K562 (cell line): Measurements from ENCODE around the gene TNFAIP3. TPM values are rescaled to one million over a fixed set of nuclear protein-coding genes. Genes with fewer than 3 reads are reported as not detected.

Experiments
- BCOR ChIP-seq: fragments of 450-650 bp; IDR thresholded peaks from 2 replicates; pipeline ENCODE4 v1.6.1; 2016
- BMI1 ChIP-seq: fragments of 150-350 bp; IDR thresholded peaks from 2 replicates; pipeline ENCODE4 v1.6.1; 2014; ENCODE audit warnings: low read length
- DNMT1 ChIP-seq: fragments of 450-650 bp; IDR thresholded peaks from 2 replicates; pipeline ENCODE4 v1.6.1; 2016; ENCODE audit warnings: antibody characterized with exemption, mild to moderate bottlenecking
- E2F3 ChIP-seq: fragments of 250-450 bp; sonication (Bioruptor Pico); IDR thresholded peaks from 2 replicates; pipeline ENCODE4 v1.4.0; 2020; ENCODE audit warnings: mild to moderate bottlenecking
- EHMT2 ChIP-seq: fragments of 450-650 bp; IDR thresholded peaks from 2 replicates; pipeline ENCODE4 v1.6.1; 2018; ENCODE audit warnings: antibody characterized with exemption
- HEY1 ChIP-seq: fragments of 250-450 bp; sonication (Bioruptor Pico); IDR thresholded peaks from 2 replicates; pipeline ENCODE4 v1.5.0; 2020; ENCODE audit warnings: mild to moderate bottlenecking, moderate library complexity, borderline replicate concordance
- ILF3 ChIP-seq: fragments of 450-650 bp; IDR thresholded peaks from 2 replicates; pipeline ENCODE4 v1.6.1; 2018; ENCODE audit warnings: antibody characterized with exemption, mild to moderate bottlenecking, moderate library complexity, borderline replicate concordance
- KLF1 ChIP-seq: fragments of 450-650 bp; IDR thresholded peaks from 2 replicates; pipeline ENCODE4 v1.6.1; 2016; ENCODE audit warnings: missing genetic modification characterization, missing compliant biosample characterization
- MAZ ChIP-seq, 2 experiments: fragments of 450-650 bp in 1 of 2; sonication (generic) in 1 of 2; formaldehyde crosslinking; IDR thresholded peaks in 1 of 2; conservative IDR thresholded peaks in 1 of 2; 2 replicates each; pipeline versions ENCODE4 v1.4.0 to v1.5.0; 2020; ENCODE audit warnings: mild to moderate bottlenecking in 1 of 2, missing genetic modification reagents in 1 of 2
- RBBP5 ChIP-seq: fragments of 200-600 bp; sonication (generic); IDR thresholded peaks from 2 replicates; pipeline ENCODE4 v1.6.1; 2012; ENCODE audit warnings: borderline replicate concordance, mild to moderate bottlenecking, low read length, control low read depth, inconsistent platforms; ENCODE audit not compliant: insufficient read depth, poor library complexity, severe bottlenecking
- polyA plus RNA-seq, 8 experiments: library from polyadenylated mRNA; depleted of rRNA in 4 of 8; stranded (reverse) in 5 of 8; unstranded in 3 of 8; fragments of >200 nt; fragmentation: Nextera tagmentation in 2 of 8; fragmentation: Illumina TruSeq in 1 of 8; extraction: Ambion mirVana in 2 of 8; extraction: Trizol in 1 of 8; gene quantifications; 2 replicates each; pipeline versions ENCODE4 v1.2.1 to v1.2.3, GENCODE V29; 2011 to 2014; ENCODE audit warnings: inconsistent platforms in 1 of 8, missing spikeins in 1 of 8
- total RNA-seq, 7 experiments: library from RNA; depleted of rRNA in 6 of 7; stranded (reverse); fragments of >200 nt in 6 of 7; fragmentation: Illumina TruSeq in 2 of 7; extraction: Trizol in 2 of 7; gene quantifications; 2 replicates each; pipeline versions ENCODE4 v1.2.1 to v1.2.3, GENCODE V29; 2011 to 2021; ENCODE audit warnings: low replicate concordance in 1 of 7
- TF ChIP-seq, protein P1 (sequence below): IDR thresholded peaks from 3 replicates; pipeline ENCODE4 v1.6.1; 2011; ENCODE audit warnings: borderline replicate concordance, mild to moderate bottlenecking, moderate library complexity; ENCODE audit not compliant: insufficient read length; ENCODE audit errors: extremely low read depth
- TF ChIP-seq, protein P2 (sequence below): fragments of 200-600 bp; sonication (generic); IDR thresholded peaks from one replicate; pipeline ENCODE4 v1.6.1; 2012; ENCODE audit warnings: mild to moderate bottlenecking, low read depth, low read length, inconsistent platforms
- TF ChIP-seq, protein P3 (sequence below): fragments of 250-450 bp; sonication (Bioruptor Pico); IDR thresholded peaks from 2 replicates; pipeline ENCODE4 v1.9.0; 2021; ENCODE audit warnings: mild to moderate bottlenecking

The TNFAIP3 gene
- total and polyA plus RNA-seq, 9 of the 15 experiments (the other 6 are each of a cell fraction or from before 2014, with no cell fraction given), result 0.79 to 17.0 (median 6.4) TPM

DNA sequence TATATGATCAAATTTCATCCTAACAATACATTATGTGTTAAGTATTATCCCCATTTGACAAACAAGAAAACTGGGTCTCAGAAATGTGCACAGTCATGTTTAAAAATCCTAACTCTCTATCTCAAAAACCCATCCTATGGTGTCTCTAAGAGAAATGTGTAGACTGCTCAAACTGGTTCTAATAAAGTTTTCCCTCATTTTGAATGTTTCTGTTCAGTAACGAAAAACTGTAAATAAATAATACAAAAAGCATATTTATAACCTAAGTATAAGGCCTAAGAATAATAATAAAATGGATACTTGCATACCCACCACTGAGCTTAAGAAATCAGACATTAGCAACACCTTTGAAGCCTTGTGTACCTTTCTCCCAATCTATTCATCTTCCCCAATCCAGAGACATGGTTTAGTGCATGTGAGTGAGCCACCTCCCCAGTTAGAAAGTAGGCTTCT lies 39.0 kb downstream of the TNFAIP3 start (continued):
- TF ChIP-seq, protein P1, sequence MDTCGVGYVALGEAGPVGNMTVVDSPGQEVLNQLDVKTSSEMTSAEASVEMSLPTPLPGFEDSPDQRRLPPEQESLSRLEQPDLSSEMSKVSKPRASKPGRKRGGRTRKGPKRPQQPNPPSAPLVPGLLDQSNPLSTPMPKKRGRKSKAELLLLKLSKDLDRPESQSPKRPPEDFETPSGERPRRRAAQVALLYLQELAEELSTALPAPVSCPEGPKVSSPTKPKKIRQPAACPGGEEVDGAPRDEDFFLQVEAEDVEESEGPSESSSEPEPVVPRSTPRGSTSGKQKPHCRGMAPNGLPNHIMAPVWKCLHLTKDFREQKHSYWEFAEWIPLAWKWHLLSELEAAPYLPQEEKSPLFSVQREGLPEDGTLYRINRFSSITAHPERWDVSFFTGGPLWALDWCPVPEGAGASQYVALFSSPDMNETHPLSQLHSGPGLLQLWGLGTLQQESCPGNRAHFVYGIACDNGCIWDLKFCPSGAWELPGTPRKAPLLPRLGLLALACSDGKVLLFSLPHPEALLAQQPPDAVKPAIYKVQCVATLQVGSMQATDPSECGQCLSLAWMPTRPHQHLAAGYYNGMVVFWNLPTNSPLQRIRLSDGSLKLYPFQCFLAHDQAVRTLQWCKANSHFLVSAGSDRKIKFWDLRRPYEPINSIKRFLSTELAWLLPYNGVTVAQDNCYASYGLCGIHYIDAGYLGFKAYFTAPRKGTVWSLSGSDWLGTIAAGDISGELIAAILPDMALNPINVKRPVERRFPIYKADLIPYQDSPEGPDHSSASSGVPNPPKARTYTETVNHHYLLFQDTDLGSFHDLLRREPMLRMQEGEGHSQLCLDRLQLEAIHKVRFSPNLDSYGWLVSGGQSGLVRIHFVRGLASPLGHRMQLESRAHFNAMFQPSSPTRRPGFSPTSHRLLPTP, result no peak
- TF ChIP-seq RBBP5 (no peak), MAZ (CRISPR knock-in tag; conservative IDR thresholded peaks at IDR 0.05 in 1 of 2, IDR thresholded peaks at IDR 0.05 in 1 of 2) (no peak; a peak in 2 of 4 replicates), BCOR (peak; percentile 22; the same call in 1 of the 2 replicates), E2F3 (CRISPR knock-in tag) (no peak), ILF3 (no peak), BMI1 (no peak), DNMT1 (no peak), EHMT2 (no peak; the same call in 1 of the 2 replicates), KLF1 (tag) (no peak), HEY1 (CRISPR knock-in tag) (no peak)
- TF ChIP-seq, protein P2, sequence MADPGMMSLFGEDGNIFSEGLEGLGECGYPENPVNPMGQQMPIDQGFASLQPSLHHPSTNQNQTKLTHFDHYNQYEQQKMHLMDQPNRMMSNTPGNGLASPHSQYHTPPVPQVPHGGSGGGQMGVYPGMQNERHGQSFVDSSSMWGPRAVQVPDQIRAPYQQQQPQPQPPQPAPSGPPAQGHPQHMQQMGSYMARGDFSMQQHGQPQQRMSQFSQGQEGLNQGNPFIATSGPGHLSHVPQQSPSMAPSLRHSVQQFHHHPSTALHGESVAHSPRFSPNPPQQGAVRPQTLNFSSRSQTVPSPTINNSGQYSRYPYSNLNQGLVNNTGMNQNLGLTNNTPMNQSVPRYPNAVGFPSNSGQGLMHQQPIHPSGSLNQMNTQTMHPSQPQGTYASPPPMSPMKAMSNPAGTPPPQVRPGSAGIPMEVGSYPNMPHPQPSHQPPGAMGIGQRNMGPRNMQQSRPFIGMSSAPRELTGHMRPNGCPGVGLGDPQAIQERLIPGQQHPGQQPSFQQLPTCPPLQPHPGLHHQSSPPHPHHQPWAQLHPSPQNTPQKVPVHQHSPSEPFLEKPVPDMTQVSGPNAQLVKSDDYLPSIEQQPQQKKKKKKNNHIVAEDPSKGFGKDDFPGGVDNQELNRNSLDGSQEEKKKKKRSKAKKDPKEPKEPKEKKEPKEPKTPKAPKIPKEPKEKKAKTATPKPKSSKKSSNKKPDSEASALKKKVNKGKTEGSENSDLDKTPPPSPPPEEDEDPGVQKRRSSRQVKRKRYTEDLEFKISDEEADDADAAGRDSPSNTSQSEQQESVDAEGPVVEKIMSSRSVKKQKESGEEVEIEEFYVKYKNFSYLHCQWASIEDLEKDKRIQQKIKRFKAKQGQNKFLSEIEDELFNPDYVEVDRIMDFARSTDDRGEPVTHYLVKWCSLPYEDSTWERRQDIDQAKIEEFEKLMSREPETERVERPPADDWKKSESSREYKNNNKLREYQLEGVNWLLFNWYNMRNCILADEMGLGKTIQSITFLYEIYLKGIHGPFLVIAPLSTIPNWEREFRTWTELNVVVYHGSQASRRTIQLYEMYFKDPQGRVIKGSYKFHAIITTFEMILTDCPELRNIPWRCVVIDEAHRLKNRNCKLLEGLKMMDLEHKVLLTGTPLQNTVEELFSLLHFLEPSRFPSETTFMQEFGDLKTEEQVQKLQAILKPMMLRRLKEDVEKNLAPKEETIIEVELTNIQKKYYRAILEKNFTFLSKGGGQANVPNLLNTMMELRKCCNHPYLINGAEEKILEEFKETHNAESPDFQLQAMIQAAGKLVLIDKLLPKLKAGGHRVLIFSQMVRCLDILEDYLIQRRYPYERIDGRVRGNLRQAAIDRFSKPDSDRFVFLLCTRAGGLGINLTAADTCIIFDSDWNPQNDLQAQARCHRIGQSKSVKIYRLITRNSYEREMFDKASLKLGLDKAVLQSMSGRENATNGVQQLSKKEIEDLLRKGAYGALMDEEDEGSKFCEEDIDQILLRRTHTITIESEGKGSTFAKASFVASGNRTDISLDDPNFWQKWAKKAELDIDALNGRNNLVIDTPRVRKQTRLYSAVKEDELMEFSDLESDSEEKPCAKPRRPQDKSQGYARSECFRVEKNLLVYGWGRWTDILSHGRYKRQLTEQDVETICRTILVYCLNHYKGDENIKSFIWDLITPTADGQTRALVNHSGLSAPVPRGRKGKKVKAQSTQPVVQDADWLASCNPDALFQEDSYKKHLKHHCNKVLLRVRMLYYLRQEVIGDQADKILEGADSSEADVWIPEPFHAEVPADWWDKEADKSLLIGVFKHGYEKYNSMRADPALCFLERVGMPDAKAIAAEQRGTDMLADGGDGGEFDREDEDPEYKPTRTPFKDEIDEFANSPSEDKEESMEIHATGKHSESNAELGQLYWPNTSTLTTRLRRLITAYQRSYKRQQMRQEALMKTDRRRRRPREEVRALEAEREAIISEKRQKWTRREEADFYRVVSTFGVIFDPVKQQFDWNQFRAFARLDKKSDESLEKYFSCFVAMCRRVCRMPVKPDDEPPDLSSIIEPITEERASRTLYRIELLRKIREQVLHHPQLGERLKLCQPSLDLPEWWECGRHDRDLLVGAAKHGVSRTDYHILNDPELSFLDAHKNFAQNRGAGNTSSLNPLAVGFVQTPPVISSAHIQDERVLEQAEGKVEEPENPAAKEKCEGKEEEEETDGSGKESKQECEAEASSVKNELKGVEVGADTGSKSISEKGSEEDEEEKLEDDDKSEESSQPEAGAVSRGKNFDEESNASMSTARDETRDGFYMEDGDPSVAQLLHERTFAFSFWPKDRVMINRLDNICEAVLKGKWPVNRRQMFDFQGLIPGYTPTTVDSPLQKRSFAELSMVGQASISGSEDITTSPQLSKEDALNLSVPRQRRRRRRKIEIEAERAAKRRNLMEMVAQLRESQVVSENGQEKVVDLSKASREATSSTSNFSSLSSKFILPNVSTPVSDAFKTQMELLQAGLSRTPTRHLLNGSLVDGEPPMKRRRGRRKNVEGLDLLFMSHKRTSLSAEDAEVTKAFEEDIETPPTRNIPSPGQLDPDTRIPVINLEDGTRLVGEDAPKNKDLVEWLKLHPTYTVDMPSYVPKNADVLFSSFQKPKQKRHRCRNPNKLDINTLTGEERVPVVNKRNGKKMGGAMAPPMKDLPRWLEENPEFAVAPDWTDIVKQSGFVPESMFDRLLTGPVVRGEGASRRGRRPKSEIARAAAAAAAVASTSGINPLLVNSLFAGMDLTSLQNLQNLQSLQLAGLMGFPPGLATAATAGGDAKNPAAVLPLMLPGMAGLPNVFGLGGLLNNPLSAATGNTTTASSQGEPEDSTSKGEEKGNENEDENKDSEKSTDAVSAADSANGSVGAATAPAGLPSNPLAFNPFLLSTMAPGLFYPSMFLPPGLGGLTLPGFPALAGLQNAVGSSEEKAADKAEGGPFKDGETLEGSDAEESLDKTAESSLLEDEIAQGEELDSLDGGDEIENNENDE, result no peak
- TF ChIP-seq, protein P3, sequence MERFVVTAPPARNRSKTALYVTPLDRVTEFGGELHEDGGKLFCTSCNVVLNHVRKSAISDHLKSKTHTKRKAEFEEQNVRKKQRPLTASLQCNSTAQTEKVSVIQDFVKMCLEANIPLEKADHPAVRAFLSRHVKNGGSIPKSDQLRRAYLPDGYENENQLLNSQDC (CRISPR knock-in tag), result no peak
